PC-9 (cell line): ENCODE results near the gene TADA3. TPM values are rescaled to one million over a fixed set of nuclear protein-coding genes. Genes with fewer than 3 reads are reported as not detected.

ENCODE experiments used
- BruUV-seq: library from RNA; stranded (reverse); fragments of 400-500 nt; replicated peaks from 2 replicates; lab custom pipeline; 2021; lab: Mats Ljungman, UMichigan
- CTCF ChIA-PET: fragments of 300-600 bp; sonication (Branson Sonifier 250); formaldehyde crosslinking; loops from one replicate; lab custom pipeline; 2022; ENCODE audit warnings: antibody characterized with exemption; lab: Charles Lee
- POLR2A ChIA-PET: fragments of 300-600 bp; sonication (Branson Sonifier 250); formaldehyde crosslinking; loops from one replicate; lab custom pipeline; 2022; ENCODE audit warnings: antibody characterized with exemption; ENCODE audit not compliant: unreplicated experiment; lab: Charles Lee
- DNase-seq, 2 experiments: peaks; one replicate each; pipeline versions ENCODE4 v3.0.0 to v3.0.0-alpha.2; 2015 to 2022; ENCODE audit warnings: mixed read lengths in 1 of 2
- H2AFZ ChIP-seq: fragments of 200-600 bp; sonication (generic); 2 replicates; pipeline ENCODE4 v1.8.1; 2017; ENCODE audit warnings: antibody characterized with exemption
- H3F3A ChIP-seq: fragments of 200-600 bp; sonication (generic); 2 replicates; pipeline ENCODE4 v1.8.1; 2017; ENCODE audit warnings: antibody characterized with exemption, mild to moderate bottlenecking, low read depth; ENCODE audit not compliant: insufficient read depth
- H3K27ac ChIP-seq: fragments of 200-600 bp; sonication (generic); 2 replicates; pipeline ENCODE4 v1.6.1; 2016; ENCODE audit warnings: mixed run types
- H3K27me3 ChIP-seq: fragments of 200-600 bp; sonication (generic); 2 replicates; pipeline ENCODE4 v1.6.1; 2016; ENCODE audit warnings: low read depth, mixed run types; ENCODE audit not compliant: insufficient read depth
- H3K36me3 ChIP-seq: fragments of 200-600 bp; sonication (generic); 2 replicates; pipeline ENCODE4 v1.6.1; 2016; ENCODE audit warnings: low read depth, mixed run types
- H3K4me1 ChIP-seq: fragments of 200-600 bp; sonication (generic); replicated peaks from 2 replicates; pipeline ENCODE4 v1.6.1; 2016; ENCODE audit warnings: mixed run types; ENCODE audit not compliant: insufficient read depth
- H3K4me2 ChIP-seq: fragments of 200-600 bp; sonication (generic); 2 replicates; pipeline ENCODE4 v1.6.1; 2017; ENCODE audit warnings: mixed run types
- H3K4me3 ChIP-seq: fragments of 200-600 bp; sonication (generic); 2 replicates; pipeline ENCODE4 v1.6.1; 2016; ENCODE audit warnings: mixed run types
- H3K79me2 ChIP-seq: fragments of 200-600 bp; sonication (generic); 2 replicates; pipeline ENCODE4 v1.6.1; 2017; ENCODE audit warnings: low read depth, mixed run types
- H3K9me2 ChIP-seq: fragments of 200-600 bp; sonication (generic); 2 replicates; pipeline ENCODE4 v1.8.1; 2017; ENCODE audit warnings: mild to moderate bottlenecking; ENCODE audit not compliant: insufficient read depth
- H3K9me3 ChIP-seq: fragments of 200-600 bp; sonication (generic); 2 replicates; pipeline ENCODE4 v1.8.1; 2016; ENCODE audit warnings: low read depth; ENCODE audit not compliant: insufficient read depth
- H4K20me1 ChIP-seq: fragments of 200-600 bp; sonication (generic); 2 replicates; pipeline ENCODE4 v1.8.1; 2017; ENCODE audit not compliant: insufficient read depth
- CTCF ChIP-seq: fragments of 200-600 bp; sonication (generic); conservative IDR thresholded peaks from 2 replicates; pipeline ENCODE4 v1.6.1; 2017; ENCODE audit warnings: mixed run types, antibody characterized with exemption, mild to moderate bottlenecking, moderate library complexity
- EZH2 ChIP-seq: fragments of 200-600 bp; sonication (generic); IDR thresholded peaks from 2 replicates; pipeline ENCODE4 v1.8.0; 2017; ENCODE audit warnings: antibody characterized with exemption, low read depth
- intact Hi-C: fragments of 100-400 bp; cut with micrococcal nuclease; formaldehyde crosslinking; loops from one replicate; pipeline ENCODE4 v1.10.0; 2022; ENCODE audit not compliant: unreplicated experiment
- total RNA-seq: library from RNA; stranded (reverse); gene quantifications from 2 replicates; pipeline ENCODE4 v1.2.3, GENCODE V29; 2021

The TADA3 gene
- total RNA-seq, 1 experiment from 2014 or later: 72.4 TPM

- intact Hi-C loops: loop anchor here (5.0 kb wide), 1 partner anchor 120 kb away; no protein-coding TSS in a partner anchor
- Histone ChIP-seq H3F3A (peaks cover 5% of the 10 kb centered on the region; the same call in 1 of the 2 replicates), H2AFZ (no peak overlapping the region), H3K9me3 (no peaks in the 10 kb centered on the region), H3K27me3 (no peaks in the 10 kb centered on the region), H4K20me1 (no peaks in the 10 kb centered on the region), H3K4me1 (no peaks in the 10 kb centered on the region), H3K4me3 (no peak overlapping the region), H3K36me3 (no peaks in the 10 kb centered on the region), H3K9me2 (no peaks in the 10 kb centered on the region), H3K79me2 (no peaks in the 10 kb centered on the region), H3K4me2 (no peak overlapping the region), H3K27ac (no peak overlapping the region)
- ChIA-PET POLR2A (no interaction called here), CTCF (interaction anchor here (1.2 kb wide), 1 partner anchor 119 kb away, joined by 3 read pairs; no protein-coding TSS in a partner anchor)
- no TSS peak for BruUV-seq
- no peak for DNase-seq
- TF ChIP-seq CTCF (peak; percentile 56), EZH2 (no peak)
Observed at GRCh38 chr3:9826815-9827573, 34.7 kb upstream of the TADA3 start.

- Histone ChIP-seq H3K9me3 (no peaks in the 10 kb centered on the region), H3K9me2 (no peaks in the 10 kb centered on the region), H4K20me1 (no peaks in the 10 kb centered on the region), H3K36me3 (no peaks in the 10 kb centered on the region), H3K4me1 (no peaks in the 10 kb centered on the region), H3K4me3 (no peak overlapping the region), H3K79me2 (no peaks in the 10 kb centered on the region), H3K27me3 (no peaks in the 10 kb centered on the region), H2AFZ (no peak overlapping the region), H3F3A (peaks cover 4% of the 10 kb centered on the region; the same call in 1 of the 2 replicates), H3K4me2 (no peak overlapping the region), H3K27ac (no peak overlapping the region)
- intact Hi-C loops: loop anchor here (5.0 kb wide), 1 partner anchor 122 kb away; no protein-coding TSS in a partner anchor
- no peak for DNase-seq
- BruUV-seq: no TSS peak
- no peak for TF ChIP-seq CTCF
- no peak for TF ChIP-seq EZH2
- ChIA-PET CTCF (no interaction called here), POLR2A (interaction anchor here (0.9 kb wide), 1 partner anchor 456 kb away, joined by 14 read pairs; no protein-coding TSS in a partner anchor)
Observed at GRCh38 chr3:9825451-9826040, 33.3 kb upstream of the TADA3 start.

GRCh38 chr3:9820946-9821345, 28.7 kb upstream of the TADA3 start:
- Histone ChIP-seq H3K27me3 (no peaks in the 10 kb centered on the region), H3F3A (no peaks in the 10 kb centered on the region), H3K4me3 (no peak overlapping the region), H3K9me2 (no peaks in the 10 kb centered on the region), H3K36me3 (no peaks in the 10 kb centered on the region), H2AFZ (no peak overlapping the region), H3K9me3 (no peaks in the 10 kb centered on the region), H3K4me1 (no peaks in the 10 kb centered on the region), H4K20me1 (no peaks in the 10 kb centered on the region), H3K27ac (no peak overlapping the region), H3K4me2 (no peak overlapping the region), H3K79me2 (no peaks in the 10 kb centered on the region)
- ChIA-PET CTCF (no interaction called here), POLR2A (no interaction called here)
- no TSS peak for BruUV-seq
- intact Hi-C loops: no loop called here
- peak; percentile 65 for TF ChIP-seq CTCF
- no peak for TF ChIP-seq EZH2
- DNase-seq: peak in 1 of 2 experiments; percentile 36
